ENCODE results near the gene MPV17. TPM values are rescaled to one million over a fixed set of nuclear protein-coding genes. Genes with fewer than 3 reads are reported as not detected.

Gene MPV17
- total RNA-seq, 1 donor from 2014 or later = 79.2 TPM

Other genes starting within 250 kb of the MPV17 start
- 56.3 TPM for gene EMILIN1, start 244.5 kb downstream of the MPV17 start, total RNA-seq
- 5.1 TPM for gene KHK, start 236.3 kb downstream of the MPV17 start, total RNA-seq
- 0.74 TPM for gene CGREF1, start 204.0 kb downstream of the MPV17 start, total RNA-seq
- 0.21 TPM for gene ABHD1, start 199.3 kb downstream of the MPV17 start, total RNA-seq
- gene PREB, start 188.5 kb downstream of the MPV17 start, total RNA-seq = 37.7 TPM
- not detected for gene PRR30, start 183.7 kb downstream of the MPV17 start, total RNA-seq
- gene TCF23, start 174.1 kb downstream of the MPV17 start, total RNA-seq = 1.2 TPM
- gene ATRAID, start 111.1 kb downstream of the MPV17 start, total RNA-seq = 102 TPM
- 20.8 TPM for gene SLC5A6, start 110.8 kb downstream of the MPV17 start, total RNA-seq
- gene CAD, start 105.7 kb downstream of the MPV17 start, total RNA-seq = 28.8 TPM
- gene SLC30A3, start 60.0 kb downstream of the MPV17 start, total RNA-seq = 0.80 TPM
- not detected for gene DNAJC5G, start 47.7 kb downstream of the MPV17 start, total RNA-seq
- not detected for gene TRIM54, start 40.7 kb downstream of the MPV17 start, total RNA-seq
- gene UCN, start 14.7 kb downstream of the MPV17 start, total RNA-seq = 4.0 TPM
- gene GTF3C2, start 33.7 kb upstream of the MPV17 start, total RNA-seq = 56.4 TPM
- gene EIF2B4, start 47.2 kb upstream of the MPV17 start, total RNA-seq = 32.9 TPM
- 107 TPM for gene SNX17, start 47.5 kb upstream of the MPV17 start, total RNA-seq
- 13.9 TPM for gene ZNF513, start 57.6 kb upstream of the MPV17 start, total RNA-seq
- gene PPM1G, start 86.5 kb upstream of the MPV17 start, total RNA-seq = 52.0 TPM
- 66.5 TPM for gene NRBP1, start 105.5 kb upstream of the MPV17 start, total RNA-seq
- gene KRTCAP3, start 119.3 kb upstream of the MPV17 start, total RNA-seq = 18.8 TPM
- gene IFT172, start 166.6 kb upstream of the MPV17 start, total RNA-seq = 38.1 TPM
- gene FNDC4, start 172.1 kb upstream of the MPV17 start, total RNA-seq = 1.6 TPM
- 0.44 TPM for gene GCKR, start 173.7 kb upstream of the MPV17 start, total RNA-seq